Activated CD4-positive, alpha-beta T cell treated with anti-CD3 and anti-CD28 coated beads, Interleukin-2, amount 50 U/mL, for 24 hours (primary cell): ENCODE data around the gene GREB1L.
"Not testable (repeated sequence)": the region's sequence is repeated elsewhere in the genome, so short reads cannot be mapped to it uniquely, and the experiment has no call there.

ENCODE experiments used
- DNase-seq, 2 donors: peaks; one replicate each; pipeline ENCODE4 v3.0.0-alpha.2; 2020; ENCODE audit warnings: low read depth in 1 of 2, low spot score in 1 of 2

GREB1L gene

GRCh38 chr18:21305621-21306020, 63.6 kb downstream of the GREB1L start:
- DNase-seq, result no peak

GRCh38 chr18:21306368-21306767, 64.3 kb downstream of the GREB1L start:
- no peak for DNase-seq

GRCh38 chr18:21307578-21307977, 65.5 kb downstream of the GREB1L start:
- DNase-seq, result no peak

GRCh38 chr18:21309248-21309647, 67.2 kb downstream of the GREB1L start:
- no peak for DNase-seq

- DNase-seq, result not testable (repeated sequence)
These were observed 69.9 kb downstream of the GREB1L start for GRCh38 chr18:21311980-21312379.

- no peak for DNase-seq
These were observed 71.5 kb downstream of the GREB1L start for GRCh38 chr18:21313576-21313975.

GRCh38 chr18:21314724-21315123, 72.7 kb downstream of the GREB1L start:
- no peak for DNase-seq

- not testable (repeated sequence) for DNase-seq
These were observed 73.1 kb downstream of the GREB1L start for GRCh38 chr18:21315126-21315525.

- DNase-seq, result no peak
These were observed 73.7 kb downstream of the GREB1L start for GRCh38 chr18:21315741-21316197.

GRCh38 chr18:21316296-21316695, 74.3 kb downstream of the GREB1L start:
- no peak for DNase-seq

GRCh38 chr18:21321711-21322110, 79.7 kb downstream of the GREB1L start:
- no peak for DNase-seq

GRCh38 chr18:21327101-21327500, 85.1 kb downstream of the GREB1L start:
- no peak for DNase-seq

- no peak for DNase-seq
These were observed 88.2 kb downstream of the GREB1L start for GRCh38 chr18:21330122-21330701.

GRCh38 chr18:21331065-21331464, 89.0 kb downstream of the GREB1L start:
- no peak for DNase-seq

- no peak for DNase-seq
These were observed 94.0 kb downstream of the GREB1L start for GRCh38 chr18:21335927-21336488.

- DNase-seq, result no peak
These were observed 94.8 kb downstream of the GREB1L start for GRCh38 chr18:21336846-21337245.

GRCh38 chr18:21341141-21341540, 99.1 kb downstream of the GREB1L start:
- no peak for DNase-seq

- DNase-seq, result no peak
These were observed 100.3 kb downstream of the GREB1L start for GRCh38 chr18:21342372-21342771.

- DNase-seq, result no peak
These were observed 102.8 kb downstream of the GREB1L start for GRCh38 chr18:21344860-21345259.

GRCh38 chr18:21345840-21346239, 103.8 kb downstream of the GREB1L start:
- DNase-seq, result no peak

GRCh38 chr18:21359746-21360145, 117.7 kb downstream of the GREB1L start:
- no peak for DNase-seq

- no peak for DNase-seq
These were observed 119.4 kb downstream of the GREB1L start for GRCh38 chr18:21361307-21361880.

GRCh38 chr18:21362831-21363230, 120.8 kb downstream of the GREB1L start:
- DNase-seq, result no peak
